ENCODE results near the gene ABCC8.
"Not testable (repeated sequence)": the region's sequence is repeated elsewhere in the genome, so short reads cannot be mapped to it uniquely, and the experiment has no call there.

Gene ABCC8

GRCh38 chr11:17428261-17428660 is 48.4 kb downstream of the ABCC8 start:
- no peak for DNase-seq (ENCODE audit: low read depth)

DNA sequence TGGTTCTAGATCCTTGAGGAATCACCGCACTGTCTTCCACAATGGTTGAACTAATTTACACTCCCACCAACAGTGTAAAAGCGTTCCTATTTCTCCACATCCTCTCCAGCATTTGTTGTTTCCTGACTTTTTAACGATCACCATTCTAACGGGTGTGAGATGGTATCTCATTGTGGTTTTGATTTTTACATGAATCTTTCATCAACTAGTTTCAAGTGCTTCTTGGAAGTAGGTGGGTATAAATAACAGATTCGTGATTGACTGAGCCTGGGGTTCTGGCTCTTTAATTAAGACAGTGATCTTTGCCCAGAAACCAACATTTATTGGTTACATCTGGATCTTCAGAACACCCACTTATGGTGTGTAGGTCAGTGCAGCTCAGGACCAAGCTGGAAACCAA is 50.4 kb downstream of the ABCC8 start:
- not testable (repeated sequence) for DNase-seq (ENCODE audit: low read depth)

DNA sequence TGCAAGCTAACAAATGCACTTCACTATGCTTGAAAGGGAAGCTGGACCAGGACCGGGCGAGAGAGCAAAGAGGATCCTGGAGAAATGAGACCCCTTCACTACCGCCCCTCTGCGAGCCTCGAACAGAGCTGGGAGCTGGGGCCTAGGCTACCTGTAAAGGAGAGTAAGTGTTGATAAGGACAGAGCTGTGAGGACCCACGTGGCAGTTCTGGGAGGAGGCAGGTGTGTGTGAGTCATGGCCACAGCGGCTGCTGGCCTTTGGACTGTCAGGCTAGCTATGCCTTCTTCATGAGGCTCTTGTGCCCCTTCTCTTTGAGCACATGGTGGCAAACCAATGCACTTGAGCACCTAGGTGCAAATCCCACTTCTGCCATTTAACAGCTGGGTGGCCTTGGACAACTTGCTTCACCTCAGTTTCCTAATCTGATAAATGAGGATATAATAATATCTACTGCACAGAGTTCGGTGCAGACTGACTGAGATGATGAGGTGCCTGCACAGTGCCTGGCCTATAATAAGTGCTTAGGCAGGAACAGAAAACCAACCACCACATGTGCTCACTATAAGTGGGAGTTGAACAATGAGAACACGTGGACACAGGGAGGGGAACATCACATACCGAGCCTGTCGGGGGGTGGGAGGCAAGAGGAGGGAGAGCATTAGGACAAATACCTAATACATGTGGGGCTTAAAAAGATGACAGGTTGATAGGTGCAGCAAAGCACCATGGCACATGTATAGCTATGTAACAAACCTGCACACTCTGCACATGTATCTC is 52.9 kb downstream of the ABCC8 start:
- DNase-seq (ENCODE audit: low read depth) = no peak

DNA sequence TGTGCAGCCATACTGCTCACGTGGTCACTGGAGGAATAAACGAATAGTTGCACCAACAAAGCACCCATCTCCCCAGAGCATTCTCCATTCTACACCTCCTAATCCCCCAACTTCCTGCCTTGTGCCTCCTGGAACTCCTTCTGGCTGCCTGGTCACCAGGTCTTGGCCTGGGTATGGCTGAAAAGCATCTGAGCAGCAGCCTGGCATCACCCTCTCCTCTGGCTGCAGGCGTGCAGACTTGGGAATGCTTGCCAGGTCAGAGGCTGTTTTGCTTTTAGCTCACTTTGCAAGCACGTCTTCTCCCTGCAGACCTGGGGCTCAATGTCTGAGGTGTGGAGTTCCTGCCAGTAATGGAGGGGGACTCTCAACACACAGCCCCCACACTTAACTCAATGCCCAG is 54.9 kb downstream of the ABCC8 start:
- no peak for DNase-seq (ENCODE audit: low read depth)

DNA sequence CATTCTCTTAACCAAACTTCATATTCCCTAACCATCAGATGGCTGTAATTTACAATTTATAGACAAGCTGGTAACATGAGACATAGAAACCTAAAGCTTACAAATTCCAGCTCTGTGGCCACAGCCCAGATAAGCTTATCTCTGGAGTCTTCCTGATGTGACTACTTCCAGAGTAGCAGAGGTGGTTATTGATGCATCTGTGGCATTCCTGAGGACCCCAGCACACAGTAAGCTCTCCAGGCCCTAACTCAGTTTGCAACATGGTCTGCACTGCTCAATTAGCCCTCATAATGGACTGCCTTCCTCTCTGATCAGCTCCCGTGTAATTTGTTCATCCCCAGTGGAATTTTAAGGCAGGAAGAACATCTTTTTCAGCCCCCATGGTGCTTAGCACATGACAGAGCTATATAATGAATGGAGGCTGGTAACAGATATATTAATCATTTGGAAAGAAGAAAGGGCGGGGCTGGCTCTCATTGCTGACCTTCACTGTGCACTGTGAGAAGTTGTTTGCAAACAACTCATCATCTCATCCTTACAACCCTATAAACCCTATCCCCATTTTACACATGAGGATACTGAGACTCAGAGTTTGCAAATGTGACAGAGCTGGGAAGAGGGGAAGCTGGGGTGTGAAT is 58.1 kb downstream of the ABCC8 start:
- DNase-seq (ENCODE audit: low read depth) = no peak

GRCh38 chr11:17416492-17416891 is 60.2 kb downstream of the ABCC8 start:
- DNase-seq (ENCODE audit: low read depth) = no peak

DNA sequence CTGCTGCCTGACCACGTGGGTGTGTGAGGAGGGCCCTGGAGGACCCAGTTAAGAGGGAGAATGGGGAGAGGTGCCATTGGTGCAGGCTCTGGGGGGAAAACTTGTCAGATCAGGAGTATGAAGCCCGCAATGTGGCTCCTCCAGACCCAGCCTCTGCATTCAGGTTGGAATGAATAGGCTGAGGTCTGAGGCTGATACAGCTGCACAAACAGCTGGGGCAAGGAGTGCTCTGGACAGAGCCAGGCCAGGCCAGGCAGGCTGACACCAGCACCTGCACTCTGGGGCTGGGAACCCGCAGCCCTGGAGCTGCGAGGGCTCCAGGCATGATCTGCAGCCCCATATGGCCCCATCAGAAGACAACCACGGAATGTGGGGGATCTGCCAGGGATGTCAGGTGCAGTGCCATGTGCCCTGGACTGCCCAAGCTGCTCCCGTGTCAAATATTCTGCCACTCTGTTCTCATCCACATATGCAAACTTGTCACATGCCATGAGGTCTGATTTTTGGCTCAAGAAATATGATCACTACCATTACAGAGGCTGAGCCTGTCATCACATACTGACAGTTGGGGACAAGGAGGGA is 61.0 kb downstream of the ABCC8 start:
- DNase-seq (ENCODE audit: low read depth) = no peak

- no peak for DNase-seq (ENCODE audit: low read depth)
These were observed 61.7 kb downstream of the ABCC8 start for GRCh38 chr11:17414992-17415391.

DNA sequence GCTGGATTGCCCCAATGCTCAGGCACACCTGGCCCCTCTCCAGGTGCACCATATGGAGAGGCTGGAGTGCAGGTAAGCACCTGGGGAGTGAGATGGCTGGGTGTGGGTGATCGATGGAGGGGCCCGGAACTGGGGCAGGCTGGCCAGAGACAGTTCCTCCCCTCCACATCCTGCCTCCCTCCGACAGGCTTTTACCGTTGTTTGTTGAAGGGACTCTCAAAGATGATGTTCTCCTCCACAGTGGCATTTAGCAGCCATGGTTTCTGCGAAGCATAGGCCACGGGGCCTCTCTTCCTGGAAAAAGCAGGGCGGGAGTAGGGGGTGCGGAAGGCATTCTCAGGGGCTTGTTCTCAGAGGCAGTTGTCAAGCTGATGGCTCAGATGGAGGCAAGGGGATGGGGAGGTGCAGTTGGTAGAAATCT is 62.3 kb downstream of the ABCC8 start:
- DNase-seq (ENCODE audit: low read depth) = no peak

- no peak for DNase-seq (ENCODE audit: low read depth)
These were observed 63.0 kb downstream of the ABCC8 start for GRCh38 chr11:17413414-17414316.

GRCh38 chr11:17412488-17413180 is 64.0 kb downstream of the ABCC8 start:
- no peak for DNase-seq (ENCODE audit: low read depth)

- no peak for DNase-seq (ENCODE audit: low read depth)
These were observed 65.2 kb downstream of the ABCC8 start for GRCh38 chr11:17411418-17411817.

- DNase-seq (ENCODE audit: low read depth) = no peak
These were observed 65.9 kb downstream of the ABCC8 start for GRCh38 chr11:17410606-17411379.

GRCh38 chr11:17408641-17409040 is 68.0 kb downstream of the ABCC8 start:
- DNase-seq (ENCODE audit: low read depth) = no peak

GRCh38 chr11:17408026-17408425 is 68.6 kb downstream of the ABCC8 start:
- no peak for DNase-seq (ENCODE audit: low read depth)

GRCh38 chr11:17407575-17407974 is 69.1 kb downstream of the ABCC8 start:
- no peak for DNase-seq (ENCODE audit: low read depth)

DNA sequence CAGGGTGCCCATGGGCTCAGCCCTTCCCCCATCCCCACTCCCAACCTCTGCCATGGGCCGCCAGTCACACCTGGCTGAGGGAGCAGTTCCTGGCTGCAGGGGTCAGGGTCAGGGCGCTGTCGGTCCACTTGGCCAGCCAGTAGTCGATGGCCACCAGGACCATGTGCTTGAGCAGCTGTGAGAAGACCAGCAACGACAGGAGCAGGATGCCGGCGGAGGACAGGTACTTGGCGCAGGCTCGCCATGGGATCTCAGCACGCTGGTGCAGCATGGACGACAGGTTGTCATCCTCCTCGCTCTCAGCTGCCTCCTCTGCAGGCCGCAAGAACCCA is 69.9 kb downstream of the ABCC8 start:
- no peak for DNase-seq (ENCODE audit: low read depth)

DNA sequence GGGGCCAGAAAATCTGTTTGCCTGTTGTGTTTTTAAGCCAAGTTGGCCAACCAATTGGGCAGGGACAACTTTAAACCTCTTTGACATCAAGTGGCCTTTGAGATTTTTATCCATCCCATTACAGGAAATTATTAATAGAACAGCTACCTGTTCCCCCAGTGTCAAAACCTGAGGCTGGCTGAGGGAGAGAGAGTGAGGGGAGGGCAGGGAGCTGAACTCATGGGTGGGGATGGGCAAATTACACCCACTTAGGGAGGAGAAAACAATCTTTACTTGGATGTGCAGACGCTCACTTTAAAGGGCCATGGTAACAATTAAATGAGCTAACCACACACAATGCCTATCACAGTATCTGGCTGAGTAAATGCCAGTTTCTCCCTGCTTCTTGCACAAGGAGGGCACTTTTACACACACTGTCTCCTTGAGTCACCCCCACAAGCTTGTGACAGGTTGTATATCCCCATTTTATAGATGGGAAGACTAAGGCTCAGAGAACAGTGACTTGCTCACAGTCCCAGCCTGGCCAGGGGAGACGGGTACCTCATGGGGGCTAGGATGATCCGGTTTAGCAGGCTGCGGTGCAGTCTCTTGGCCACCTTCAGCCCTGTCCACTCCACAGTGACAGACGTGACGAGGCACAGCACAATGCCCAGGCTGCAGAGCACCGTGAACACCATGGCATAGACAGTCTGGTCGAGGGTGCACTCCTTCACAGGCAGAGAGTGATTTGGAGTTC is 70.4 kb downstream of the ABCC8 start:
- no peak for DNase-seq (ENCODE audit: low read depth)

- no peak for DNase-seq (ENCODE audit: low read depth)
These were observed 71.2 kb downstream of the ABCC8 start for GRCh38 chr11:17405232-17406005.
